GM21717 (cell line): ENCODE measurements around the gene IL16.

Experiments
- ATAC-seq: cut with Tn5 transposase; IDR thresholded peaks from one replicate; pipeline ENCODE4 v1.9.1; 2021; ENCODE audit warnings: mild to moderate bottlenecking, moderate library complexity; ENCODE audit not compliant: unreplicated experiment

IL16 gene

GRCh38 chr15:81361891-81362290 is 165.2 kb downstream of the IL16 start:
- ATAC-seq: no peak

DNA sequence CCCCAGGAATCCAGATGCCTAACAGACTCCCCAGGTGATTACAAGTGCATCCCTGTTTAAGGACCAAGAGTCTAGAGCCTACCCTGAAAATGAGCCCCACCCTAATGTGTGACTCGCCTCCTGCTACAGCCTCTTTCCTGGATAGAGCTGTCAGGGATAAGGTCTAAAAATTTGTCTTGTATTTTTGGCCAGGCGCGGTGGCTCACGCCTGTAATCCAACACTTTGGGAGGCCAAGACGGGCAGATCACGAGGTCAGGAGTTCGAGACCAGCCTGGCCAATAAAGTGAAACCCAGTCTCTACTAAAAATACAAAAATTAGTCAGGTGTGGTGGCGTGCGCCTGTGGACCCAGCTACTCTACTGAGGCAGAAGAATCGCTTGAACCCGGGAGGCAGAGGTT is 166.1 kb downstream of the IL16 start:
- ATAC-seq: no peak

GRCh38 chr15:81363276-81363675 is 166.6 kb downstream of the IL16 start:
- no peak for ATAC-seq
